KOPT-K1 (cell line): Measurements from ENCODE around the gene TRIM37.

Experiments
- H3K27ac ChIP-seq: fragments of 200-600 bp; sonication (generic); 2 replicates; pipeline ENCODE4 v1.5.1; 2016; ENCODE audit warnings: antibody characterized with exemption, mild to moderate bottlenecking, low read depth, low read length; ENCODE audit not compliant: poor library complexity, severe bottlenecking
- H3K36me3 ChIP-seq: fragments of 200-600 bp; sonication (generic); 2 replicates; pipeline ENCODE4 v1.5.1; 2017; ENCODE audit warnings: antibody characterized with exemption, mild to moderate bottlenecking, low read length, moderate library complexity; ENCODE audit not compliant: insufficient read depth
- H3K9me3 ChIP-seq: fragments of 200-600 bp; sonication (generic); 2 replicates; pipeline ENCODE4 v1.5.1; 2017; ENCODE audit warnings: antibody characterized with exemption, low read length, mild to moderate bottlenecking; ENCODE audit not compliant: insufficient read depth, poor library complexity, severe bottlenecking

Gene TRIM37

DNA sequence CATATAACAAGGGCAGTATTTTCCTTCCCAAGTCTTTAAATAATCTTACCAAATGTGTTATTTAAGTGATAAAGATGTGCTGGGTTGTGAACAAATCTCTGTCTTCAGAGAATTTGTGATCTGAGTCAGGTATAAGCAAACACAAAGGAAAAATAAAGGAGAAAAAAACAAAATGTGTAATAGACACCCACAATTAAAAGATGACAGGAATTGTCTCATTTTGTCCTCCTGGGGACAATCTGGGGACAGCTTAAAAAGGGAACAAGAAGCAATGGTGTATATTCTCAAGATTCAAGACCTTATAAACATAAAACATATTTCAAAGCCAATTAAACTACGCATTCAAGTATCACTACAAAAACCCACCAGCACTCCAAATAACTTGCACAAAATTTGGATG, 107.2 kb downstream of the TRIM37 start:
- Histone ChIP-seq H3K36me3 (peaks cover 95% of the 10 kb centered on the region), H3K9me3 (no peaks in the 10 kb centered on the region), H3K27ac (no peak overlapping the region)

DNA sequence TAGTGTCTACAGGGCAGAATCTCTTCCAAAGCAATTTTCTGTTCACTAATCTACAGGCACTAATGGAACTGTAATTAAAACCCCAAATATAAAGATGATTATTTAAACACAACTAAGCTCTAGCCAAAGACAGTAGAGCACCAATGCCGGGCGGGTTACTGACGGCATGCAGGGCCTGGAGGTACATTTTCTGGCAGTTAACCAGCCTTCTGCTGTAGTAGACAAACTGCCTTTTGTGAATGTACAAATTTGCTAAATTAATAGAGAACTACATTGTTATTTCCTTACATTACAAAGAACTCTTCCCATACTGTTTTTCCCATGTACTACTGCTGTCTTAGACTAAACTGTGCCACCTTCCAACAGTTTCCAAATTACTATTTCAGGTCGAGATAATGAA, 107.8 kb downstream of the TRIM37 start:
- H3K27ac ChIP-seq: no peak overlapping the region
- peaks cover 97% of the 10 kb centered on the region for H3K36me3 ChIP-seq
- H3K9me3 ChIP-seq: no peaks in the 10 kb centered on the region

DNA sequence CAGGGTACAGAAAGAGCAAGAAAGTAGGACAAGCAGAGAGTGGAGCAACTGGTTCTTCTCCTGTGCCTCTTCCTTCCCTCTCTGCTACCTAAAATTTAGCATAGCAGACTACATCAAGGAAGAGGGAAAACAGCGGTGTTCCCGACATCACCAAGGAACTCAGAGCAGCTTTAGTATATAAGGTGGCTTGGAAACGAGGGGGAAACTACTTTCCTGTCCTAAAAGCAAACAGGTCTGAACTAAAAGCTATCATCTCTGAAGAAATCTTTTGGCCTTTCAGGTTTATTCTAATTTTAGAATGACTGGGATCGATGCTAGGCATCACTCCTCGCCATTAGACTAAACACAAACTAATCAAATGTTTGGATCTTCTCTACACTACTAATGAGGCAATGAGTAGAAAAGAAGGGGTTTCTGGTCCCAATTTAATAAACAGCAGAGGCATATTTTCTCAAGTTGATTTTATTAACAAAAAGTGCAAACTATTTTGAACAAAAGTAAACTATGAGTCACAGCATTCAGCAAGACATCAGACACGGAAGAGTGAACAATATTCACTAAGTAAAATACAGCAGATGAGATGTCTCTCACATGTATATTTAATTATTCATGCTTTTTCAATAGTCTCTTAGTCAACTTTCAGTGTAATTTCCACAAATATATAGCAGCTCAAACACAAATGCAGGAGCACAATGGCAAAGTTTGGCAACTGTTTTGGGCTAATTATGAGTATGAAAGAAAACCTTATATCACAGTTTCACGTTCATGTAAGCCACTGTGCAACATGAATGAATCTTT, 108.7 kb downstream of the TRIM37 start:
- Histone ChIP-seq H3K9me3 (no peaks in the 10 kb centered on the region), H3K27ac (no peak overlapping the region), H3K36me3 (peaks cover 96% of the 10 kb centered on the region)

DNA sequence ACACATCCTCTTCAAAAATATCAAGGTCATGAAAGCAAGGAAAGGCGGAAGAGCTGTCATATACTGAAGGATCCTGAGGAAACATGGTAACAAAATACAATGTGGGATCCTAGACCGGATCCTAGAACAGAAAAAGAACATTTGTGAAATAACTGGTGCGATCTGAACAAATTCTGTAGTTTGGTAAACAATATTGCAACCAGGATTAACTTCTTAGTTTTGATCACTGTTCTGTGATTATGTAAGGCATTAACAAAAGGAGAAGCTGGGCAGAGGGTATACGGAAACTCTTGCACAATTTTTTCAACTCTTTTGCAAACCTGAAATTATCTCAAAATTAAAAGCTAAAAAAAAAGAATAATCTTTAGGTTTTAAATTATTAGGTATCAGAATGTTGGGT, 109.7 kb downstream of the TRIM37 start:
- Histone ChIP-seq H3K36me3 (peaks cover 86% of the 10 kb centered on the region), H3K9me3 (no peaks in the 10 kb centered on the region), H3K27ac (no peak overlapping the region)

DNA sequence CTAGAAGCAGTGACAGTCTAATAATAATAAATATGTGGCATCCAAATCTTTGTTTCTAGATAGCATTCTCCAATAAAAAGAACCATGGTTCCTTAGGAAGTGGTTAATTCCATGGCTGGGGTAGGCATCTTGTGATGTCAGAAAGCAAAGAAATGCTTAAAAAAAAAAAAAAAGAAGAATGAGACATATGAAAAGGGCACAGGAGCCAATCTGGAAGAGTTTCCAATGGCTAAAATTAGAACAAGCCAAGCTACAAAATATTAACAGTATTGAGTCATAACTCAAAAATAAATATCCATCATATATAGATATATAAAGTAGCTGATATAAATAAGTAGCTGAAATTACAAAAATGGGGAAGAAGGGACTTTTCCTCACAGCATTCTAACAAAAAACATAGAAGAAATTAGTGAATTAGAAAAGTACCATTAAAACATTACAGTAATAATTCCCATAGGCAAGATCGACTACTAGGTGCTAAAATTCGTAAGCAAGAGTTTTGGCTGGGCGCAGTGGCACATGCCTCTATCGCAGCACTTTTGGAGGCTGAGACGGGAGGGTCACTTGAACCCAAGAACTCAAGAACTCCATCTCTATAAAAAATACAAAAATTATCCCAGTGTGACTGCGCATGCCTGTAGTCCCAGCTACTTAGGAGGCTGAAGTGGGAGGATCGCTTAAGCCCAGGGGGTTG, 111.3 kb downstream of the TRIM37 start:
- H3K27ac ChIP-seq: no peak overlapping the region
- H3K36me3 ChIP-seq: peaks cover 78% of the 10 kb centered on the region
- no peaks in the 10 kb centered on the region for H3K9me3 ChIP-seq

DNA sequence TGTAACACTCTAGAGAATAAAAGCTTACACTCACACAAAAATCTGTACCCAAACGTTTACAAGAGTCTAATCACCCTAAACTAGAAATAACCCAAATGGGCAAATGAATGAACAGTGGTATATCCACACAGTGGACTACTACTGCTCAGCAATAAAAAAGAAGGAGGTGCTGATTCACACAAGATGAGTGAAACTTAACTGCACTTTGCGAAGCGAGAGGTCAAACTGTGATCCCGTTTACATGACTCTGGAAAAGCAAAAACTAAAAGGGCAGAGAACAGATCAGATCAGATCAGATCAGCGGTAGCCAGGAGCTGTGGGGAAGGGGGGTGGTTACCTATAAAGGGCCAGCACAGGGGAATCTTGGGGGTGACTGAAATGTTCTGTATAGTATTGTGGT, 113.4 kb downstream of the TRIM37 start:
- Histone ChIP-seq H3K27ac (no peak overlapping the region), H3K36me3 (peaks cover 61% of the 10 kb centered on the region), H3K9me3 (no peaks in the 10 kb centered on the region)

DNA sequence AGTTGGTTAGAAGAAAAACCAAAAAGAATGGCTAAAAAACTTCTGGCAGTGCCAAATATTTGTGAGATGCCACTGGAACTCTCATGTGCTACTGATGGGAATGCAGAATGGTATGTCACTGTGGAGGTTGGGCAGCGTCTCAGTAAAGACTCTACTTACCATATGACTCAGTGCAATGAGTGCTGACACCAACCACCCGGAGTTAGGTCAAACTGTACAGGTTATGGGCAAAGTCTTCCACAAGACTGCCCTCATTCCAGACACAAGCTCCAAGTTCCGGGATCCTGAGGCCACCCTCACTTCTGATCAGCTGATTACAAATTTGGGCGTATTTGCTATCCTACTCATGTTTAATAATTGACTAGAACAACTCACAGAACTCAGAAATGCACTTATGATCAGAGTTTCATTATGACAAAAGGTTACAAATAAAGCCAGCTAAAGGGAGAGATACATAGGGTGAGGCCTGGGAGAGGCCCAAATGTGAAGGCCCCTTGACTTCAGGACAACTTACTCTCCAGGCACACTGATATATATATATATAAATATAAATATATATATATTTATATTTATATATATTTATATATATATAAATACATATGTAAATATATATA, 114.9 kb downstream of the TRIM37 start:
- peaks cover 47% of the 10 kb centered on the region for H3K36me3 ChIP-seq
- no peaks in the 10 kb centered on the region for H3K9me3 ChIP-seq
- H3K27ac ChIP-seq: no peak overlapping the region

DNA sequence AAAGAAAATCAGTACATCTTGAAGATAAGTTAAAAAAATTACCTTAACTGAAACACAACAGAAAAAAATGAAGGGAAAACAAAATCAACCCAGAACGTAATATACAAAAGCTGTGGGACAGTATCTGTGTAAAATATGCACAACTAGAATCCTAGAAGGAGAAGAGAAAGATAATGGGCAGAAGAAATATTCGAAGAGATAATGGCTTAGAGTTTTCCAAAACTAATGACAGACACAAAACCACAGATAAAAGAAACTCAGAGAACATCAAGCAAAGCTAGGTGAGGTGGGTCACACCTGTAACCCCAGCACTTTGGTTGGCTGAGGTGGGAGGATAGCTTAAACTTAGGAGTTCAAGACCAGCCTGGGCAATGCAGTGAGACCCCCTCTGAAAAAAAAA, 117.1 kb downstream of the TRIM37 start:
- H3K9me3 ChIP-seq: no peaks in the 10 kb centered on the region
- no peak overlapping the region for H3K27ac ChIP-seq
- H3K36me3 ChIP-seq: peaks cover 25% of the 10 kb centered on the region

DNA sequence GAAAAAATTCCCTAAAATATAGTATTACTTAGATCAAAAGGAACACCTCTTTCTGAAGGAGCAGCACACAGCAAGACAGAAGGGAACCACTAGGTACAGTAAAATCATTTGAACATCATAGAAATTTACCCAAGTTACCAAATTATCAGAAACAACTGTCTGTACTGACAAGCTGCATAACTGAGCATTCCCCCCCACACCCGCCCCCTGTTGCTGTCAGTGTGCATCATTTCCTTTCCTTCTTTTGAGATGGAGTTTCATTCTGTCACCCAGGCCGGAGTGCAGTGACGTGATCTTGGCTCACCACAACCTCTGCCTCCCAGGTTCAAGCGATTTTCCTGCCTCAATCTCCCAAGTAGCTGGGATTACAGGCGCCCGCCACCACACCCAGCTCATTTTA, 120.7 kb downstream of the TRIM37 start:
- Histone ChIP-seq H3K36me3 (0 out of 2 replicates have a peak, but pooled peaks cover 4% of the 10 kb centered on the region), H3K27ac (no peak overlapping the region), H3K9me3 (no peaks in the 10 kb centered on the region)

DNA sequence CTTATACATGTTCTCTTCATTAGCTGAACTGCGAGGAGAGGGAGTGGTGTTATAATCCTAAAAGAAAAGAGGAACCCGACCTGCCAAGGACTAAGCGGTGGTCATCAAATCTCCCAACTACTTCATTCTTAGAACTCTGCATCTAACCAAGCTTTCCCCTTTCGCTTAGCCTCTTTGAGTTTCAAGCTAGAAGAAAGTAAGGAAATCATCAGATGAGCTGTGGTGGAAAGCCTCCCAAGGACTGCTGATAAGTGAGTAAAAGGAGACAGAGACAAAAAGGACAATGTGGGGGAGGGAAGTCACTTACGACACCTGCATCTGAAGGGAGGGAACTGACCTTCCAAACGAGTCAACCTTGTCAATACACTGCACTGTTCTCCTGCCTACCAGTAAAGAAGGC, 121.3 kb downstream of the TRIM37 start:
- H3K9me3 ChIP-seq: no peaks in the 10 kb centered on the region
- H3K27ac ChIP-seq: no peak overlapping the region
- 0 out of 2 replicates have a peak, but pooled peaks cover 4% of the 10 kb centered on the region for H3K36me3 ChIP-seq

DNA sequence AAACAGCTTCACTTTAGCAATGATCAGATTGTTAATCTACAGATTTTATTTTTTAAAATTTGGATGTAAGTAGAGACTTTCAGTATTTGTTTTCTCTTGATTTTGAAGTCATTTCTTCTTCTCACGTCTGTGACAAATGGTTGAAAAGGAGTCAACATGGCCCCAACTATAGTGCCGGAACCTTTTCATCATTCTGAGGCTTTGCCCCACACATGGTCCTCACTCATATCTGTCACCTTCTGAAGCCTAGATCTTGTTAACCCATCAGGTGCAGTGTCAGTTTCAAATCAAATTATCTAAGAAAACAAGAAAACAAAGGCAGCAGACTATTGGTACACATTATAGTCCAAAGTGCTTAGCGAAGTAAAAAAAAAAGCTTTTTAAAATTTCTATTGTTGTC, 124.1 kb downstream of the TRIM37 start:
- no peaks in the 10 kb centered on the region for H3K36me3 ChIP-seq

DNA sequence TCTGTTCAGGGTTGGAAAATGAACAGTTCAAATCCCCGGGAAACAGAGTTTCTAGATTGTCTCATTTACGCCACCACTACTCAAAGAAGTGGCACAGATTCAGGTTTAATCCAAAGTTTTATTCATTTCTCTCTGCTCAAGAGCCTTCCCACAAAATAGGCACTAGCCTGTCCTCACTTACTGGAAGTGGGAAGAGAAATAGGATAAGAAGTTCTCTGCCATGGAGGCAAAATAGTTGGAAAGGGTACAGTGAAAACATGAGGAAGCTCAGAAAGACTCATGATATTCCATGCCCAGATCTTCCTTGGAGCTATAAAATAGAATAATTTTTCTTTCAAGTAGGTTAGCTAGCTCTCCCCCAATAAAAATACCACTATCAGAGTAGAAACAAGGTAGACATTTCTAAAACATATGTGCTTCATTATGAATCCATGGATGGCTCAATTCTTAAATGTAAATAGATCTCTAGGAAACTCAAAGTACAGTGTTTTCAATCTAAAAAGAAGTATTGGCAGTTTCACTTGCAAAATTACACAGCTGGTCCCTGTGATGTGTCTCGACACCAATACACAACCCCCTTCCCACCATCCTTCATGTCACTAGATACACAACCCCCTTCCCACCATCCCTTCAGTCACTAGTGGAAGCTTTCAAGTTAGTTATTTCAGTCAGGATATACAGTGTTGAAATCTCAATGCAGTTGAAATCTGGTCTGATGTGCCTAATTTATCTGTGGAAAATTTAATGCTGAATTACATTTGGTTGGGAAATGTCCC, 125.8 kb downstream of the TRIM37 start:
- Histone ChIP-seq H3K9me3 (no peaks in the 10 kb centered on the region), H3K27ac (no peak overlapping the region), H3K36me3 (no peaks in the 10 kb centered on the region)

More for the DNA sequence above, 124.1 kb downstream of the TRIM37 start:
- H3K9me3 ChIP-seq: no peaks in the 10 kb centered on the region
- H3K27ac ChIP-seq: no peak overlapping the region

DNA sequence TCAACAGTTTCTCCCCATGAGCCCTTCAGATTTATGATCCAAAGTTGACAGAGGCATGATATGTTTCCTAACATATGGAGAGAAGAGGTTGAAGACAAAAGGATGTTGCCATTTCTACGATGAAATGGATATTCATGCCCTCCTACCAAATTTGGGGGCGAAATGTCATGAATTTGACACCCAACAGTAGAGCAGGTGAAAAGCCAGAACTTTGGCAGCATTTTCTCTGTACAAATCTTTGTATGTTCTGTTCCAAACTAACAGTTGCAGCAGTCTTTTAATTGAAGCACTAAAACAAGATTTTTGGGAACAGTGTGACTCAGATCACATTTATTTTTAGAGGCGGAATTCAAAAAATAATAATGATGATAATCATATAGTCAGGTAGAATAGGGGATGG, 130.1 kb downstream of the TRIM37 start:
- no peak overlapping the region for H3K27ac ChIP-seq
- no peaks in the 10 kb centered on the region for H3K9me3 ChIP-seq
- no peaks in the 10 kb centered on the region for H3K36me3 ChIP-seq

DNA sequence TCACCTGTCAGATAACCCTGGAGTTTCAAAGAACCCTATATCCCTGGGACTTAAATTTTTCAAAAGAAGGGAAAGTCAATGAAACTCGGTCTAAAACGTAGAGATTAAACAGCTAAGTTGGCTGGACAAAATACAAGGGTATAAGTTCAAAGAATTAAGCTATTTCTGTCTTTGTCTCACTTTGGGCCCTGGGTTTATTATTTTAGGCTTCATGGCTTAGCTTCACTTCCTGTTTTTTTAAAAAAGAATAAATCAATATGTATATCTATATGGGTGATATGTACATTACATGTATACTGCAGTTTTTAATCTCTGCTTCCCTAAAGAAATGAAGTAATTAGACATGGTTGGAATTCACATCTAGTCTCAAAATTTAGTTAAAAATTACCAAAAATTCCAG, 132.3 kb downstream of the TRIM37 start:
- no peak overlapping the region for H3K27ac ChIP-seq
- H3K9me3 ChIP-seq: no peaks in the 10 kb centered on the region
- H3K36me3 ChIP-seq: no peaks in the 10 kb centered on the region
